Osteocyte (in vitro differentiated cells): ENCODE results near the gene LSMEM2. TPM values are rescaled to one million over a fixed set of nuclear protein-coding genes. Genes with fewer than 3 reads are reported as not detected.
"Not testable (repeated sequence)": the region's sequence is repeated elsewhere in the genome, so short reads cannot be mapped to it uniquely, and the experiment has no call there.

Experiments used
- DNase-seq: peaks from one replicate; pipeline ENCODE4 v3.0.0; 2021; ENCODE audit warnings: mixed read lengths; ENCODE audit not compliant: unreplicated experiment; ENCODE audit errors: extremely low spot score
- H3K27ac Mint-ChIP-seq: one replicate; pipeline ENCODE4 v1.8.0; 2021; ENCODE audit warnings: mild to moderate bottlenecking, mixed read lengths; ENCODE audit not compliant: unreplicated experiment
- H3K27me3 Mint-ChIP-seq: one replicate; pipeline ENCODE4 v1.8.0; 2021; ENCODE audit warnings: mixed read lengths; ENCODE audit not compliant: unreplicated experiment
- H3K36me3 Mint-ChIP-seq: one replicate; pipeline ENCODE4 v1.8.0; 2021; ENCODE audit warnings: mixed read lengths; ENCODE audit not compliant: unreplicated experiment
- H3K4me1 Mint-ChIP-seq: one replicate; pipeline ENCODE4 v1.8.0; 2021; ENCODE audit warnings: mixed read lengths; ENCODE audit not compliant: unreplicated experiment
- H3K4me3 Mint-ChIP-seq: one replicate; pipeline ENCODE4 v1.8.0; 2021; ENCODE audit warnings: mild to moderate bottlenecking, moderate library complexity, mixed read lengths; ENCODE audit not compliant: unreplicated experiment
- H3K9me3 Mint-ChIP-seq: one replicate; pipeline ENCODE4 v1.8.0; 2021; ENCODE audit warnings: mixed read lengths; ENCODE audit not compliant: unreplicated experiment
- CTCF ChIP-seq: fragments of 200-600 bp; sonication (generic); IDR thresholded peaks from 2 replicates; pipeline ENCODE4 v1.5.0; 2021; ENCODE audit warnings: antibody characterized with exemption, mild to moderate bottlenecking, moderate library complexity
- total RNA-seq: library from RNA; stranded (reverse); gene quantifications from 2 replicates; pipeline ENCODE4 v1.2.1, GENCODE V29; 2021

The LSMEM2 gene
- total RNA-seq, 1 donor from 2014 or later: not detected

- no peak for DNase-seq
- H3K27ac Mint-ChIP-seq: no peak overlapping the region
- no peak overlapping the region for H3K4me3 Mint-ChIP-seq
- peaks cover 16% of the 10 kb centered on the region for H3K27me3 Mint-ChIP-seq
- no peaks in the 10 kb centered on the region for H3K9me3 Mint-ChIP-seq
- no peaks in the 10 kb centered on the region for H3K36me3 Mint-ChIP-seq
- TF ChIP-seq CTCF: no peak
- H3K4me1 Mint-ChIP-seq: peaks cover 17% of the 10 kb centered on the region
These were observed 2.7 kb upstream of the LSMEM2 start for GRCh38 chr3:50275996-50276761.

DNA sequence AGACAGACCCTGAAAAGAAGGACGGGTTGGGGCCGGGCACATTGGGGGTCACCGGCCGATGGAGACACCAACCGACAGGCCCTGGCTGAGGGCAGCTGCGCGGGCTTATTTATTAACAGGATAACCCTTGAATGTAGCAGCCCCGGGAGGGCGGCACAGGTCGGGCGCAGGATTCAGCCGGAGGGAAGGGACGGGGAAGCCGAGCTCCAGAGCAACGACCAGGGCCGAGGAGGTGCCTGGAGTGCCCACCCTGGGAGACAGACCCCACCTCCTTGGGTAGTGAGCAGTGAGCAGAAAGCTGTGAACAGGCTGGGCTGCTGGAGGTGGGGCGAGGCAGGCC lies 2.2 kb upstream of the LSMEM2 start:
- peaks cover 17% of the 10 kb centered on the region for H3K4me1 Mint-ChIP-seq
- no peak overlapping the region for H3K4me3 Mint-ChIP-seq
- no peaks in the 10 kb centered on the region for H3K36me3 Mint-ChIP-seq
- no peak for DNase-seq
- no peak overlapping the region for H3K27ac Mint-ChIP-seq
- no peaks in the 10 kb centered on the region for H3K9me3 Mint-ChIP-seq
- no peak for TF ChIP-seq CTCF
- H3K27me3 Mint-ChIP-seq: peaks cover 16% of the 10 kb centered on the region

DNA sequence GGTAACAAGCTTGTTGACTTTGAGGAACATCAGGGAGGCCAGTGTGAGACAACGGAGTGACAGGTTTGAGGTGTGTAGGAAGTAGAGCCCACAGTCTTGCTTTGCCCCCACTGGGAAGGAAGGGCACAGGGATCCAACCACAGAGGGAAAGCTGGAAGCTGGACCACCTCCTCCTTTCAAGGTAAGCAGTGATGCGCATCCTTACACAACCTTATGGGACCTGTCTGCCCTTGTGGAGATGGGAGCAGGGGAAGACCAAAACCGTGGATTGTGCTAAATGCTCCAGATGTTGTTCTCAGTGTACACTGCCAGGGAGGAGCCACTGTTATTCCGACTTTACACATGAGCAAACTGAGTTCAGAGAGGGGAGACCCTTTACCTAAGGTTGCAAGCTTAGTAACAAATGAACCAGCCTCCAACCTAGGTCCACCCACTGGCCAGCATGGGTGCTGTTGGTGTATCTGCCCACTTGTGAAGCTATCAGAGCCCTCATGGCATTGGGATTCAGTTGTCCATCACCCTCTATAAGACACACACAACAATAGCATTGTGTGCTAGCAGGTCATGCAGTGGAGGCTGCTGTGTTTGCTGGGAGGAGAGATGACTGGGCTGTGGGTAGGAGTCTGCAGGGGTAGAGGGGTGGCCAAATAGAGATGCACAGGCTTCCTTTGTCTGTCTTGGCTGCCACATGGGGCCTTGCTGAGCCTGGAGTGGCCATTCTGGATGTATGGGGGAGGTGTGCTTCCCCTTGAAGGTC lies 586 bp upstream of the LSMEM2 start:
- no peak for DNase-seq
- Mint-ChIP-seq H3K4me1 (peaks cover 14% of the 10 kb centered on the region), H3K9me3 (no peaks in the 10 kb centered on the region), H3K36me3 (no peaks in the 10 kb centered on the region), H3K4me3 (no peak overlapping the region), H3K27me3 (peaks cover 16% of the 10 kb centered on the region), H3K27ac (no peak overlapping the region)
- no peak for TF ChIP-seq CTCF

- H3K4me3 Mint-ChIP-seq: no peak overlapping the region
- peaks cover 10% of the 10 kb centered on the region for H3K4me1 Mint-ChIP-seq
- no peak for TF ChIP-seq CTCF
- no peaks in the 10 kb centered on the region for H3K9me3 Mint-ChIP-seq
- H3K27me3 Mint-ChIP-seq: peaks cover 12% of the 10 kb centered on the region
- no peak for DNase-seq
- no peaks in the 10 kb centered on the region for H3K36me3 Mint-ChIP-seq
- H3K27ac Mint-ChIP-seq: no peak overlapping the region
These were observed 549 bp downstream of the LSMEM2 start for GRCh38 chr3:50279255-50280016.

DNA sequence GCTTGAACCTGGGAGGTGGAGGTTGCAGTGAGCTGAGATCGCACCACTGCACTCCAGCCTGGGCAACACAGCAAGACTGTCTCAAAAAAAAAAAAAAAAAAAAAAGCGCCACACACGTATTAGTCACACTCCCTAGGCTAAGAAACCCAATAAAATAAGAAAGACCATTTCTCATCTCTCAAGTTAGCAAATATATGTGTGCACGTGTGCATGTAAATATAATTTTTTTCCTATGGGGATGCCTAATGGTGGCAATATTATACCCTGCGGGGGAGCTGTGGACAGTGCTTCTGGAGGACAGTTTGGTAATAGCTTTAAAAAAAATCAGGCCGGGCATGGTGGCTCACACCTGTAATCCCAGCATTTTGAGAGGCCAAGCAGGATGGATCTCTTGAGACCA lies 5.2 kb downstream of the LSMEM2 start:
- H3K9me3 Mint-ChIP-seq, H3K4me3 Mint-ChIP-seq, H3K27ac Mint-ChIP-seq, H3K27me3 Mint-ChIP-seq, DNase-seq, H3K36me3 Mint-ChIP-seq, H3K4me1 Mint-ChIP-seq: not testable (repeated sequence)
